Mucosa of descending colon (tissue), 3 donors: ENCODE measurements around the gene TMEM168. TPM values are rescaled to one million over a fixed set of nuclear protein-coding genes. Genes with fewer than 3 reads are reported as not detected.

Source experiments
- ATAC-seq: fragments of 200-7000 bp; cut with Tn5 transposase; one replicate; pipeline ENCODE4 v1.9.1; 2020; ENCODE audit warnings: mild to moderate bottlenecking, moderate library complexity
- DNase-seq, 3 donors: peaks; one replicate each; pipeline ENCODE4 v3.0.0-alpha.2; 2020
- H3K36me3 ChIP-seq: fragments of 200-600 bp; one replicate; pipeline ENCODE4 v1.8.0; 2021; ENCODE audit warnings: low read depth, mild to moderate bottlenecking
- H3K4me1 ChIP-seq: fragments of 200-600 bp; one replicate; pipeline ENCODE4 v1.8.0; 2021; ENCODE audit warnings: low read depth, mild to moderate bottlenecking
- H3K4me3 ChIP-seq: fragments of 200-600 bp; one replicate; pipeline ENCODE4 v1.8.0; 2021; ENCODE audit warnings: mild to moderate bottlenecking
- H3K9me3 ChIP-seq: fragments of 200-600 bp; one replicate; pipeline ENCODE4 v1.8.0; 2021; ENCODE audit warnings: mild to moderate bottlenecking
- intact Hi-C, 2 donors: fragments of 100-400 bp; cut with DNase I in 1 of 2; cut with micrococcal nuclease in 1 of 2; formaldehyde crosslinking; loops; one replicate each; pipeline versions ENCODE4 v1.11.0 to v1.11.1; 2022; cut with DNase I, micrococcal nuclease
- total RNA-seq, 3 donors: library from RNA; stranded (reverse); fragmentation: NEBNext Ultra II Directional in 2 of 3; extraction: Animal tissue kit (Norgen Biotek cat#: 25700) in 2 of 3; gene quantifications; one replicate each; pipeline versions ENCODE4 v1.2.1 to v1.2.4, GENCODE V29; 2021 to 2023
- TF ChIP-seq, protein P1 (sequence below): fragments of 200-600 bp; IDR thresholded peaks from one replicate; pipeline ENCODE4 v1.8.0; 2022; ENCODE audit warnings: antibody characterized with exemption, mild to moderate bottlenecking
- donor health status: DM: no; HTN: no; CAD: no; lungs with moderate emphysema.
- donor health status: DM: no; HTN: no; CAD: no.
- donor health status: DM: no; HTN: yes; CAD: no.

TMEM168 gene
- total RNA-seq, 3 donors from 2014 or later = 29.1 to 53.0 (median 46.2) TPM

DNA sequence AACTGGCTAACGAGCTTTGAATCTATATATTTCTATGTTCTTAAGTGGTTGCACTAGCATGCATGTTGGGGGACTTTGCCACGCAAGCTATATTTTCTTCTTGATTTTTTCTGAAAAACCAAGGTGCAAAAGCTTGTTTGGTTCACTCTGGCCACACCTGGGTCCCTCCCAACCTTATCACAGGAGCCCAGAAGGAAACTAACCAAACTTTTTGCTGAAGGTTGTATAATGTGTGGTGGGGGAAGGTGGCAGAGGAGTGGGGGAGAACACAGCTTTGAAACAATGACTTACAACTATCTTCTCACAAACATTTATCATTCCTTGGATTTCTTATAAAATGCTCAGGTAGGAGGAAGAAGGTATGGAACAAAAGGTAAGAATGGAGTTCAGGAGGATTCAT, 75.3 kb downstream of the TMEM168 start:
- TF ChIP-seq, protein P1, sequence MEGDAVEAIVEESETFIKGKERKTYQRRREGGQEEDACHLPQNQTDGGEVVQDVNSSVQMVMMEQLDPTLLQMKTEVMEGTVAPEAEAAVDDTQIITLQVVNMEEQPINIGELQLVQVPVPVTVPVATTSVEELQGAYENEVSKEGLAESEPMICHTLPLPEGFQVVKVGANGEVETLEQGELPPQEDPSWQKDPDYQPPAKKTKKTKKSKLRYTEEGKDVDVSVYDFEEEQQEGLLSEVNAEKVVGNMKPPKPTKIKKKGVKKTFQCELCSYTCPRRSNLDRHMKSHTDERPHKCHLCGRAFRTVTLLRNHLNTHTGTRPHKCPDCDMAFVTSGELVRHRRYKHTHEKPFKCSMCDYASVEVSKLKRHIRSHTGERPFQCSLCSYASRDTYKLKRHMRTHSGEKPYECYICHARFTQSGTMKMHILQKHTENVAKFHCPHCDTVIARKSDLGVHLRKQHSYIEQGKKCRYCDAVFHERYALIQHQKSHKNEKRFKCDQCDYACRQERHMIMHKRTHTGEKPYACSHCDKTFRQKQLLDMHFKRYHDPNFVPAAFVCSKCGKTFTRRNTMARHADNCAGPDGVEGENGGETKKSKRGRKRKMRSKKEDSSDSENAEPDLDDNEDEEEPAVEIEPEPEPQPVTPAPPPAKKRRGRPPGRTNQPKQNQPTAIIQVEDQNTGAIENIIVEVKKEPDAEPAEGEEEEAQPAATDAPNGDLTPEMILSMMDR = no peak
- no peak overlapping the region for H3K4me3 ChIP-seq
- DNase-seq = no peak
- no peaks in the 10 kb centered on the region for H3K36me3 ChIP-seq
- H3K4me1 ChIP-seq = no peaks in the 10 kb centered on the region
- no peaks in the 10 kb centered on the region for H3K9me3 ChIP-seq
- ATAC-seq = no peak
- intact Hi-C loops = no loop called here
